Measurements from ENCODE around the gene HACD1.

HACD1 gene

DNA sequence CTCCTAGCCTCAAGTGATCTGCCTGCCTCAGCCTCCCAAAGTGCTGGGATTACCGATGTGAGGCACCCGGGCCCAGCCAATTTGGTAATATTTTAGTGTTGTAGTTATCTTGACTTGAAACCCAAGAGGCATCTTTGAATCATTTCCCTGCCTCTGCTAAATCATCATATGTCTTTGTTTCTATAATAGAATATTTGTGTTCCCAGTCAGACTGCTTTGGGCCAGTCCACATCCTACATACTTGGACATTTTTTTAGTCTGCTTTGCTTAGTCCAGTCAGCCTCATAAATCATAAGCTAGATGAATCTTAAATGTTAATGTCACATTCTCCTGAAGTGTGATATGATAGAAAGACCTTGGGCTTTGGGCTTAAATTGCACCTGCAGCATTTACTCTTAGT, 32.7 kb upstream of the HACD1 start:
- FAIRE-seq: no peak

DNA sequence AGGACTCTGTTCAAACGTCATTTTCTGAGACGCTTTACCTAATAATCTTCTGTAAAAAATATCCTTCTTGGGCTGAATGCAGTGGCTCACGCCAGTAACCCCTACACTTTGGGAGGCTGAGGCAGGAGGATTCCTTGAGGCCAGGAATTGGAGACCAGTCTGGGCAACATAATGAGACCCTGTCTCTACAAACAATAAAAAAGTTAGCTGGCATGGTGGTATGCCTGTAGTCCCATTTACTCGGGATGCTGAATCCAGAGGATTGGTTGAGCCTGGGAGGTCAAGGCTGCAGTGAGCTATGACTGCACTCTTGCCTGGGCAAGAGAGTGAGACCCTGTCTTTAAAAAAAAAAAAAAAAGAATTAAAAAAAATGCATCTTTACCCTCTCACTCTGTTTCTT, 31.9 kb upstream of the HACD1 start:
- DNase-seq (ENCODE audit: insufficient read length, low spot score): no peak
- no peak for FAIRE-seq
- TF ChIP-seq, protein P1, sequence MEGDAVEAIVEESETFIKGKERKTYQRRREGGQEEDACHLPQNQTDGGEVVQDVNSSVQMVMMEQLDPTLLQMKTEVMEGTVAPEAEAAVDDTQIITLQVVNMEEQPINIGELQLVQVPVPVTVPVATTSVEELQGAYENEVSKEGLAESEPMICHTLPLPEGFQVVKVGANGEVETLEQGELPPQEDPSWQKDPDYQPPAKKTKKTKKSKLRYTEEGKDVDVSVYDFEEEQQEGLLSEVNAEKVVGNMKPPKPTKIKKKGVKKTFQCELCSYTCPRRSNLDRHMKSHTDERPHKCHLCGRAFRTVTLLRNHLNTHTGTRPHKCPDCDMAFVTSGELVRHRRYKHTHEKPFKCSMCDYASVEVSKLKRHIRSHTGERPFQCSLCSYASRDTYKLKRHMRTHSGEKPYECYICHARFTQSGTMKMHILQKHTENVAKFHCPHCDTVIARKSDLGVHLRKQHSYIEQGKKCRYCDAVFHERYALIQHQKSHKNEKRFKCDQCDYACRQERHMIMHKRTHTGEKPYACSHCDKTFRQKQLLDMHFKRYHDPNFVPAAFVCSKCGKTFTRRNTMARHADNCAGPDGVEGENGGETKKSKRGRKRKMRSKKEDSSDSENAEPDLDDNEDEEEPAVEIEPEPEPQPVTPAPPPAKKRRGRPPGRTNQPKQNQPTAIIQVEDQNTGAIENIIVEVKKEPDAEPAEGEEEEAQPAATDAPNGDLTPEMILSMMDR (IDR thresholded peaks at IDR 0.05; ENCODE audit: insufficient read depth, missing control alignments): no peak

More for the DNA sequence above, 32.7 kb upstream of the HACD1 start:
- DNase-seq (ENCODE audit: insufficient read length, low spot score): no peak
- TF ChIP-seq, protein P1 (IDR thresholded peaks at IDR 0.05; ENCODE audit: insufficient read depth, missing control alignments): no peak

DNA sequence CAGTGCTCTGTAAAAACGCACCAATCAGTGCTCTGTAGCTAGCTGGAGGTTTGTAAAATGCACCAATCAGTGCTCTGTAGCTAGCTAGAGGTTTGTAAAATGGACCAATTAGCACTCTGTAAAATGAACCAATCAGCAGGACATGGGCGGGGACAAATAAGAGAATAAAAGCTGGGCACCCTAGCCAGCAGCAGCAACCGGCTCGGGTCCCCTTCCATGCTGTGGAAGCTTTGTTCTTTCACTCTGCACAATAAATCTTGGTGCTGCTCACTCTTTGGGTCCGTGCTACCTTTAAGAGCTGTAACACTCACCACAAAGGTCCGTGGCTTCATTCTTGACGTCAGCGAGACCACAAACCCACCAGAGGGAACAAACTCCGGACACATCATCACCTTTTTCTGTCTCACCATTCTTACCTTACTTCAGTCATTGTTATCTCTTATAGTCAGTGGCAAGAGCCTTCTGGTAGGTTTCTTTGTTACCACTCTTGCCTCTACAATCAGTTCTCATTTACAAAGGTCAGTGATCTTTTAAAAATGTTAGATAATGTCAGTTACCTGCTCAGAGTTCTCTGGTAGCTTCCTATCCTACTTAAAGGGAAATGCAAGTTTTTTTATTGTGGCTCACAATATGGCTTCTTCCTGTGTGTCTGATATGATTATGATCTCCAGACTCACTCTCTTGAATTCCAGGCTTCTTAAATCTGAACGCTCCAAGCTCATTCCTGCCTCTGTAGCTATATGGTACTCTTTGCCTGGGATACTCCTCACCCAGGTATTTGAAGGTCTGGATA, 31.3 kb upstream of the HACD1 start:
- DNase-seq (ENCODE audit: insufficient read length, low spot score): no peak
- FAIRE-seq: no peak

DNA sequence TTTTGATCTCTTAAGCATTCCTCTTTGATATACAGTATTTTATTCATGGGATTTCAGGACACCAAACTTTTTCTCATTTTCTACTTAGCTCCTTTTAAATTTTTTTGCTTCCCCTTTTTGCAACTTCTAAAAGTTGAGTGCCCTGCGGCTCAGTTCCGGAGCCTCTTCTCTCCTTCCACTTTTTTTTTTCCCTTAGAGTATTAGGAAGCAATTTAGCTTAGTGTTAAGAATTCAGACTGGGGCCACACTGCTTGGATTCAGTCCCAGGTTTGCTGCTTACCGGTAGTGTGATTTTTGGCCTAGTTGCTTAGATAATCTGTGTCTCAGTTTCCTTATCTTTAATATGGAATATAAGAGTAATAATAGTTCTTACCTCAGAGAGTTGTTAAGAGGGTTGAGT, 30.2 kb upstream of the HACD1 start:
- FAIRE-seq: no peak

More for the DNA sequence above, 31.3 kb upstream of the HACD1 start:
- TF ChIP-seq, protein P1 (IDR thresholded peaks at IDR 0.05; ENCODE audit: insufficient read depth, missing control alignments): no peak

DNA sequence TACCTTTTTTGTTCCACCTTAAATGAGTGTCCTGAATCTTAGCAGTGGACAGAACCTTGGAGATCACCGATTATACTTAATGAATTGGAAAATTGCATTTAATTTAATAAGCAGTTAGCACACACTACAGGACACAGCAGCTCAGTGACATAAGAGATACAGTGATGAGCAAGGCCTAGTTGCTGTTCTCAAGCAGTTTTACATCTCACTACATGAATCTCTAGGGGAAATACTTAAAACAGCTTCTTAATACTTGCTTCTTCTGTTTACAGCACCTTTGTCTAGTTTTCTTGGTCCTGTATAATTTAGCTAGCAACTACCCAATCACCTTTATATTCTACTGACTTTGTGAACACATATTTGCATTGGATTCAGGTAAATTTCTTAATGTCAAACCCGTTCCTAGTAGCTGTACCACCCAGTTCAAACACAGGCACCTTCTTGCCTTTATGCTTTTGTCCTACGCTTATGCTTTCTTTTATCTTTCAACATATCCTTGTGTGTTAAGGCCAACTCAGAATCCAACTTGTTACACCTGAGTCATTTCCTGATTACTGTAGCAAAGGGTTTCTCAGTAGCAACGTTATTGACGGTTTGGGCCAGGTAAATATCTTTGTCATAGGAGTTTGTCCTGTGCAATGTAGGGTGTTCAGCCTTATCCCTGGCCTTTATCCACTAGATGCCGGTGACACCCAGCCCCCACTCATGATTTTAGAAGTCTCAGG, 28.6 kb upstream of the HACD1 start:
- TF ChIP-seq, protein P1 (IDR thresholded peaks at IDR 0.05; ENCODE audit: insufficient read depth, missing control alignments): no peak
- FAIRE-seq (peak; percentile 25), DNase-seq (ENCODE audit: insufficient read length, low spot score) (no peak)

More for the DNA sequence above, 30.2 kb upstream of the HACD1 start:
- TF ChIP-seq, protein P1 (IDR thresholded peaks at IDR 0.05; ENCODE audit: insufficient read depth, missing control alignments): no peak
- no peak for DNase-seq (ENCODE audit: insufficient read length, low spot score)

DNA sequence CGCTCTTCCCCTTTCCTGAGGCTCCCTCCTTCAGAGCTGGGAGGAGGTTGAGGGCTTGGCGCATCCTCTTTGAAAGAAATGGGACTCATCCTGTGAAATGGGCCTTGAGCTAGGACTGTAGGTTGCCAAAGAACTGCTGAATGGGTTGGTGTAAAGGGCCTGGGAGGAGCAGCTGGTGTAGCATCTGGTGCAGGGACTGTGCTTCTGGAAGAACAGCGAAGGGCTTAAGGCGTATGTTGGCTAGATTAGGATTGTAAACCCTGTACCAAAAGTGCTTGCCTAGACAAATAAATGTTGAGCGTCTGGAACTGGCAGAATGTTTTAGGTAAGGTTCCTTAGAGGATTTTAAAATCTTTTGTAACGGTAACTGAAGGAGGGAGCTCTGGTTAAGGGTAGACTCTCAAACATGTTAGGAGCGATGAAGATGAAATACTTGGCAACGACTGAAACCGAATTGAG, 27.3 kb upstream of the HACD1 start:
- DNase-seq (ENCODE audit: insufficient read length, low spot score) (no peak), FAIRE-seq (peak; percentile 29)
- TF ChIP-seq, protein P1 (IDR thresholded peaks at IDR 0.05; ENCODE audit: insufficient read depth, missing control alignments): no peak

Data from D721Med (cell line).